Measurements from ENCODE around the gene TEX38. TPM values are rescaled to one million over a fixed set of nuclear protein-coding genes. Genes with fewer than 3 reads are reported as not detected.
"Not testable (repeated sequence)": the region's sequence is repeated elsewhere in the genome, so short reads cannot be mapped to it uniquely, and the experiment has no call there.

Gene TEX38
- total and polyA plus RNA-seq, 2 experiments from 2014 or later = not detected

DNA sequence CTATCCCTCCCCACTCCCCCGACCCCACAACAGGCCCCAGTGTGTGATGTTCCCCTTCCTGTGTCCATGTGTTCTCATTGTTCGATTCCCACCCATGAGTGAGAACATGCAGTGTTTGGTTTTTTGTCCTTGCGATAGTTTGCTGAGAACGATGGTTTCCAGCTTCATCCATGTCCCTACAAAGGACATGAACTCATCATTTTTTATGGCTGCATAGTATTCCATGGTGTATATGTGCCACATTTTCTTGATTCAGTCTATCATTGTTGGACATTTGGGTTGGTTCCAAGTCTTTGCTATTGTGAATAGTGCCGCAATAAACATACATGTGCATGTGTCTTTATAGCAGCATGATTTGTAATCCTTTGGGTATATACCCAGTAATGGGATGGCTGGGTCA is 8.7 kb upstream of the TEX38 start:
- H3K4me3 Mint-ChIP-seq; H3K27me3 Mint-ChIP-seq (ENCODE audit: insufficient read depth, low read depth, poor library complexity); ATAC-seq; H3K27ac Mint-ChIP-seq; H3K9me2 ChIP-seq (ENCODE audit: insufficient read depth); H3K9me3 Mint-ChIP-seq; H3K4me2 ChIP-seq; H3K36me3 ChIP-seq (ENCODE audit: insufficient read depth); H3K27ac ChIP-seq (ENCODE audit: low read depth); H3K27me3 ChIP-seq (ENCODE audit: insufficient read depth); H3F3A ChIP-seq (replicated peaks; ENCODE audit: low read depth); H2AFZ ChIP-seq; DNase-seq (ENCODE audit: low spot score); H3K4me3 ChIP-seq: not testable (repeated sequence)
- peaks cover 25% of the 10 kb centered on the region; the same call in 2 of the 3 replicates for H3K36me3 Mint-ChIP-seq (ENCODE audit: low read depth)
- Histone ChIP-seq H3K4me1 (ENCODE audit: insufficient read depth) (peaks cover 23% of the 10 kb centered on the region), H4K20me1 (replicated peaks; ENCODE audit: insufficient read depth) (peaks cover 17% of the 10 kb centered on the region; the same call in 1 of the 2 replicates), H3K79me2 (replicated peaks; ENCODE audit: insufficient read depth) (peaks cover 20% of the 10 kb centered on the region)
- H3K4me1 Mint-ChIP-seq = peaks cover 19% of the 10 kb centered on the region

DNA sequence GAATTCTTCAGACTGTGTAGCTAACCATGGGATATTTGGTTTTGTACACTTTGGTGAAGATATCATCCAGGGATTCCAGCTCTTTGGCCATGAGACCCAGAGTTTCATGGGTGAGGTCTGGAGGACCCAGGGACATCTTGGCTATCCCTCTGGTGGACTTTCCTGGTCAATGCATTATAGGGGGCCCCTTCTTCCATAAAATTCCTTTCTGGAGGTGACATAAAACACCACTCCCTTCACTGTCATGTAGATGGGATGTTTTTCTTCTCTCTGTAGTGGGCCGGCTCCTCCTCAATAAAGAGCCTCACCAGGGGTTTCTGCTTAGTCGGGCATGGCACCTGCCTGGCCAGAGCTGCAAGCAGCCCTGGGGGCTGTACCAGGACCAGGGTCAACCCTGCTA is 5.7 kb upstream of the TEX38 start:
- Histone ChIP-seq H4K20me1 (replicated peaks; ENCODE audit: insufficient read depth) (peaks cover 9% of the 10 kb centered on the region; the same call in 1 of the 2 replicates), H3K79me2 (replicated peaks; ENCODE audit: insufficient read depth) (peaks cover 20% of the 10 kb centered on the region), H3K27me3 (ENCODE audit: insufficient read depth) (no peaks in the 10 kb centered on the region), H2AFZ (no peak overlapping the region), H3K27ac (ENCODE audit: low read depth) (no peak overlapping the region), H3K4me2 (peak overlapping the region; percentile 99), H3K4me3 (peak overlapping the region; percentile 92), H3K9me2 (ENCODE audit: insufficient read depth) (no peaks in the 10 kb centered on the region), H3F3A (replicated peaks; ENCODE audit: low read depth) (no peaks in the 10 kb centered on the region), H3K4me1 (ENCODE audit: insufficient read depth) (peaks cover 23% of the 10 kb centered on the region), H3K36me3 (ENCODE audit: insufficient read depth) (peaks cover 4% of the 10 kb centered on the region)
- ATAC-seq = peak; percentile 39
- Mint-ChIP-seq H3K27ac (no peak overlapping the region), H3K4me3 (peak overlapping the region; percentile 10; the same call in 1 of the 3 replicates), H3K9me3 (no peaks in the 10 kb centered on the region), H3K27me3 (ENCODE audit: insufficient read depth, low read depth, poor library complexity) (no peaks in the 10 kb centered on the region), H3K36me3 (ENCODE audit: low read depth) (peaks cover 25% of the 10 kb centered on the region; the same call in 2 of the 3 replicates), H3K4me1 (peaks cover 19% of the 10 kb centered on the region)
- DNase-seq (ENCODE audit: low spot score) = peak; percentile 53
- TF ChIP-seq, protein P1, sequence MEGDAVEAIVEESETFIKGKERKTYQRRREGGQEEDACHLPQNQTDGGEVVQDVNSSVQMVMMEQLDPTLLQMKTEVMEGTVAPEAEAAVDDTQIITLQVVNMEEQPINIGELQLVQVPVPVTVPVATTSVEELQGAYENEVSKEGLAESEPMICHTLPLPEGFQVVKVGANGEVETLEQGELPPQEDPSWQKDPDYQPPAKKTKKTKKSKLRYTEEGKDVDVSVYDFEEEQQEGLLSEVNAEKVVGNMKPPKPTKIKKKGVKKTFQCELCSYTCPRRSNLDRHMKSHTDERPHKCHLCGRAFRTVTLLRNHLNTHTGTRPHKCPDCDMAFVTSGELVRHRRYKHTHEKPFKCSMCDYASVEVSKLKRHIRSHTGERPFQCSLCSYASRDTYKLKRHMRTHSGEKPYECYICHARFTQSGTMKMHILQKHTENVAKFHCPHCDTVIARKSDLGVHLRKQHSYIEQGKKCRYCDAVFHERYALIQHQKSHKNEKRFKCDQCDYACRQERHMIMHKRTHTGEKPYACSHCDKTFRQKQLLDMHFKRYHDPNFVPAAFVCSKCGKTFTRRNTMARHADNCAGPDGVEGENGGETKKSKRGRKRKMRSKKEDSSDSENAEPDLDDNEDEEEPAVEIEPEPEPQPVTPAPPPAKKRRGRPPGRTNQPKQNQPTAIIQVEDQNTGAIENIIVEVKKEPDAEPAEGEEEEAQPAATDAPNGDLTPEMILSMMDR (conservative IDR thresholded peaks at IDR 0.05; ENCODE audit: low read depth in 2 of 2) = peak in 1 of 2 experiments; percentile 22; a peak in 1 of 4 replicates
- no peak for TF ChIP-seq POLR2AphosphoS5 (IDR thresholded peaks at IDR 0.05; ENCODE audit: low read depth)

DNA sequence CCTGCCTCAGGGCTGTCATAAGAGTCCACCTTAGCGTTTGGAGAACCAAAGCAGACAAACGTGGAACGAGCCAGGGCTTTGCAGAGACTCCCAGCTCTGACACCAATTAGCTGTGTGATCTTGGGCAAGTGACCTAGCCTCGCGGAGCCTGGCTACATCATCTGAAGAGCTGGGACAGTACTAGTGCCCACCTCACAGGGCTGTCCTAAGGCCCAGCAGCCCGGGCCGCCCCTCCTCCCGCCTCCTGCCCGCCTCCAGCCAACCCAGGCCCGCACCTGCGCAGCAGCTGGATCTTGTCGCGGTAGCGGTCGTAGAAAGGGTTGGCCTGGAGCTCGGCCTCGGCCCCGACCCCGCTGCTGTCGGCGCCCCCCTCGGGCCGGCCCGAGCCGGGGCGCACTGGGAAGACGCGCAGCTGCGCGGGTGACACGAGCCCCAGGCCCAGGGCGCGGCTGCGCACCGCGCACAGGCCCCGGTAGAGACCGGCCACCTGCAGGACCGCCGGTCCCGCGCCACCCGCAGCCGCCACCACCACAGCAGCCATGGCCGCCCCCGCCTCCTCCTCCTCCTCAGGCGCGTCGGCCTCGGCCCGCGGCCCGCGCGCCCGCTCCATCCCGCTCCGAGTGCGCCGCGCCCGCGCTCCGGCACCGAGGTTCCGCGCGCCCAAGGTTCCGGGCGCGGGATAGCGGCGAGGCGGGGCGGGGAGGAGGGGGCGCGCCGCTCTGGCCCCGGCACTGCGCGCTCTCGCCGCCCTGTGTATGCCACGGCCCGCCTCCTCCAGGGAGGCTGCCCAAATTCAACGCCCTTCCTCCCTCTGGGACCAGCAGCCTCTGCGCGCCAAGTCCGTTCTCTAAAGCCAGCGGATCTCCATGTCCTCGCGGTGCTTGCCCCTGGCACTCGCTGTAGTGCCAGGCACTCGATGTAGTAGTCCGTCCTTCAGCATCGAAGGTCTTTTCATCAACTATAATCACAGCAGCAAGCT is 3.6 kb upstream of the TEX38 start, which contains the start of gene ATPAF1:
Gene ATPAF1, minus strand, starts transcription at position 583 of the 979 bp plus-strand sequence. Its CDS starts 42 bp downstream, at position 541.
- no peaks in the 10 kb centered on the region for H3K27me3 Mint-ChIP-seq (ENCODE audit: insufficient read depth, low read depth, poor library complexity)
- H3K4me1 Mint-ChIP-seq = peaks cover 19% of the 10 kb centered on the region
- Histone ChIP-seq H3K4me2 (peak within 1 kb of the TSS; percentile 99), H3K4me3 (peak within 1 kb of the TSS; percentile 92), H4K20me1 (replicated peaks; ENCODE audit: insufficient read depth) (peaks cover 6% of the 10 kb centered on the region; the same call in 1 of the 2 replicates), H3K36me3 (ENCODE audit: insufficient read depth) (peaks cover 4% of the 10 kb centered on the region), H3K27ac (ENCODE audit: low read depth) (no peak within 1 kb of the TSS; the same call in 1 of the 2 replicates), H2AFZ (peak within 1 kb of the TSS; percentile 78), H3K27me3 (ENCODE audit: insufficient read depth) (no peaks in the 10 kb centered on the region), H3K9me2 (ENCODE audit: insufficient read depth) (no peaks in the 10 kb centered on the region), H3F3A (replicated peaks; ENCODE audit: low read depth) (no peaks in the 10 kb centered on the region), H3K4me1 (ENCODE audit: insufficient read depth) (peaks cover 23% of the 10 kb centered on the region), H3K79me2 (replicated peaks; ENCODE audit: insufficient read depth) (peaks cover 16% of the 10 kb centered on the region)
- peak; percentile 87 for ATAC-seq
- H3K9me3 Mint-ChIP-seq = no peaks in the 10 kb centered on the region
- peak within 1 kb of the TSS; percentile 78; the same call in 2 of the 3 replicates for H3K4me3 Mint-ChIP-seq
- DNase-seq (ENCODE audit: low spot score) = peak; percentile 94
- no peak within 1 kb of the TSS for H3K27ac Mint-ChIP-seq
- peak; percentile 78 for TF ChIP-seq POLR2AphosphoS5 (IDR thresholded peaks at IDR 0.05; ENCODE audit: low read depth)
- no peak for TF ChIP-seq CREB1 (CRISPR knock-in tag; IDR thresholded peaks at IDR 0.05; ENCODE audit: low read depth)
- TF ChIP-seq, protein P1 (conservative IDR thresholded peaks at IDR 0.05; ENCODE audit: low read depth in 2 of 2) = 0 out of 4 replicates have a peak, but pooled peaks of 1 of the 2 experiments have one; percentile 1
- H3K36me3 Mint-ChIP-seq (ENCODE audit: low read depth) = peaks cover 20% of the 10 kb centered on the region; the same call in 2 of the 3 replicates
